22Rv1 (cell line): ENCODE results near the gene HECTD1.

Experiments used
- CTCF ChIP-seq: fragments of 450-650 bp; IDR thresholded peaks from 2 replicates; pipeline ENCODE4 v1.5.1; 2017; ENCODE audit warnings: mild to moderate bottlenecking
- ZFX ChIP-seq: fragments of 450-650 bp; IDR thresholded peaks from 2 replicates; pipeline ENCODE4 v1.6.1; 2017; ENCODE audit warnings: antibody characterized with exemption, borderline replicate concordance

DNA sequence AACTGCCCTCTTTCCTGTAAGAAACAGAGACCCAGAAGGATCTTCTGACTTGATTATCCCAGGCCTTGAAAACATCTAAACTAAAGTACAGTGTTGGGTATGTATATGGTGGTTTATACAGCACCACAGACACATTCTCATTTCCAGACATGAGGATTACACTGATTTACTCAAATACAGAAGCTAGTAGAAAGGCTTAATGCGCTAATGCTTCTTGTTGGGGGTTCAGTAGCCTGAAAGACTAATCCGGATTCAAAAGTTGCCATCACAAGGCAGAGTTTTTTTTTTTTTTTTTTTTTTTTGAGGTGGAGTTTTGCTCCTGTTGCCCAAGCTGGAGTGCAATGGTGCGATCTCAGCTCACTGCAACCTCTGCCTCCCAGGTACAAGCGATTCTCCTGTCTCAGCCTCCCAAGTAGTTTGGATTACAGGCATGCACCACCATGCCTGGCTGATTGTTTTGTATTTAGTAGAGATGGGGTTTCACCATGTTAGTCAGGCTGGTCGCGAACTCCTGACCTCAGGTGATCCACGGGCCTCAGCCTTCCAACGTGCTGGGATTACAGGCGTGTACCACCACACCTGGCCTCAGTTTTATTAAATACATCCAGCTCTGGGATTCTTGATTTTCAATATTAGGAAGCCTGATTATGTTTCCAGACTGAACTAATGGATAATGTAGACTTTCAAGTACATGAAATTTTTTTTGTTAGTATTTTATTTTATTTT lies 46.3 kb upstream of the HECTD1 start:
- no peak for TF ChIP-seq CTCF
- no peak for TF ChIP-seq ZFX
